Measurements from ENCODE around the gene MRPL50.

- TF ChIP-seq POLR2AphosphoS5 (IDR thresholded peaks at IDR 0.05): no peak
- TF ChIP-seq CTCF (IDR thresholded peaks at IDR 0.05): peak; percentile 39 to 58 (median 44)
- TF ChIP-seq POLR2A (IDR thresholded peaks at IDR 0.05): no peak
Observed at GRCh38 chr9:101387871-101388506, 10.4 kb downstream of the MRPL50 start.

Data from transverse colon (tissue), 4 donors.